GM10266 (cell line): Measurements from ENCODE around the gene GHRL.

Experiments used
- DNase-seq: peaks from one replicate; pipeline ENCODE4 v3.0.0; 2012; ENCODE audit errors: extremely low spot score
- CTCF ChIP-seq: IDR thresholded peaks from 2 replicates; pipeline ENCODE4 v1.5.1; 2012; ENCODE audit warnings: mild to moderate bottlenecking, low read depth; ENCODE audit not compliant: control insufficient read depth, insufficient read depth; ENCODE audit errors: missing control alignments

GHRL gene

GRCh38 chr3:10265833-10266232 lies 26.9 kb downstream of the GHRL start:
- no peak for DNase-seq

GRCh38 chr3:10263646-10264363 lies 28.9 kb downstream of the GHRL start:
- TF ChIP-seq CTCF = peak; percentile 16
- DNase-seq = no peak

More at GRCh38 chr3:10265833-10266232, 26.9 kb downstream of the GHRL start:
- TF ChIP-seq CTCF = no peak

DNA sequence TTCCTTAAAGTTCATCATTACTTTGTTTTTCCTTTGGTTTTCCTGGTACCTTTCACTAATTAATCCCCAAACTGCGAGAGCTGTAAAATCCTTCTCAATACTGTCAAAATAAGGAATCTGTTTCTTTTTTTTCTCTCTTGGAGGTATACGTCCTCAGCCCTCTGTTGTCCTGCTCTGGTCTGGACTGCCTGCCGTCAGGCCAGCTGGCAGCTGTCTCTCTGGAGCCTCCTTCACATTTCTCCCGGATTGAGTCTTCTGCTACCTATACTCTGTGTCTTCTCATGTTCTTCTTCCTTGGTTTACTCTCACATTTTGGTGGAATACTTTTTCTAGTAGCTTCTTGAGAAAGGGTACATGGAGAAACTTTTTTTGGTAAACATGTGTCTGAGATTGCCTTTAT lies 30.7 kb downstream of the GHRL start:
- no peak for DNase-seq
- no peak for TF ChIP-seq CTCF

DNA sequence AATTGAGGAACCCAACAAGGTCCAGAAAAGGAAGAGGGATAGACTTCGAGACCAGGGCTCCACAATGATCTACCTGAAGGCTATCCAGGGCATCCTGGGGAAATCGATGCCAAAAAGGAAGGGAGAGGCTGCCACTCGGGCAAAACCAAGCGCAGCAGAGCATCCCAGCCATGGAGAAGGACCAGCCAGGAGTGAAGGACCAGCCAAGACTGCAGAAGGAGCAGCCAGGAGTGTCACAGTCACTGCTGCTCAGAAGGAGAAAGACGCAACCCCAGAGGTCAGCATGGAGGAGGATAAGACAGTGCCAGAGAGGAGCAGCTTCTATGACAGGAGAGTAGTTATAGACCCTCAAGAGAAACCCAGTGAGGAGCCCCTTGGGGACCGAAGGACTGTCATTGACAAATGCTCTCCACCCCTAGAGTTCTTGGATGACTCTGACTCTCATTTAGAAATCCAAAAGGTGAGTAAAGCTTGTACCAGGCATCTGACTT lies 32.5 kb downstream of the GHRL start:
- TF ChIP-seq CTCF = no peak
- DNase-seq = no peak

- no peak for DNase-seq
- TF ChIP-seq CTCF = no peak
Measured at GRCh38 chr3:10259798-10260197, 32.9 kb downstream of the GHRL start.

- TF ChIP-seq CTCF = no peak
- DNase-seq = no peak
Measured at GRCh38 chr3:10259036-10259435, 33.7 kb downstream of the GHRL start.

GRCh38 chr3:10255835-10256234 lies 36.9 kb downstream of the GHRL start:
- no peak for TF ChIP-seq CTCF
- DNase-seq = no peak
